Left ventricle myocardium inferior (tissue), 1 donor: ENCODE measurements around the gene EPB42. TPM values are rescaled to one million over a fixed set of nuclear protein-coding genes. Genes with fewer than 3 reads are reported as not detected.
A peak's percentile ranks its signal among the peaks of the same experiment; 100 is the strongest.

Experiments used
- DNase-seq: peaks from one replicate; pipeline ENCODE4 v3.0.0-alpha.2; 2020
- H3K27ac ChIP-seq: fragments of 200-600 bp; replicated peaks from 2 replicates; pipeline ENCODE4 v1.8.0; 2021
- H3K27me3 ChIP-seq: fragments of 200-600 bp; 2 replicates; pipeline ENCODE4 v1.8.0; 2021; ENCODE audit warnings: low read depth
- H3K36me3 ChIP-seq: fragments of 200-600 bp; 2 replicates; pipeline ENCODE4 v1.8.0; 2021
- H3K4me1 ChIP-seq: fragments of 200-600 bp; 2 replicates; pipeline ENCODE4 v1.8.0; 2021
- H3K4me3 ChIP-seq: fragments of 200-600 bp; 2 replicates; pipeline ENCODE4 v1.8.0; 2021; ENCODE audit warnings: mild to moderate bottlenecking, moderate library complexity
- H3K9me3 ChIP-seq: fragments of 200-600 bp; replicated peaks from 2 replicates; pipeline ENCODE4 v1.8.0; 2021
- intact Hi-C: fragments of 100-400 bp; cut with micrococcal nuclease; formaldehyde crosslinking; loops from one replicate; pipeline ENCODE4 v1.11.0; 2022
- total RNA-seq: library from RNA; stranded (reverse); fragmentation: NEBNext Ultra II Directional; extraction: Animal tissue kit (Norgen Biotek cat#: 25700); gene quantifications from one replicate; pipeline ENCODE4 v1.2.1, GENCODE V29; 2021
- TF ChIP-seq, protein P1 (sequence below): fragments of 200-600 bp; IDR thresholded peaks from 2 replicates; pipeline ENCODE4 v1.8.0; 2021; ENCODE audit warnings: antibody characterized with exemption, mild to moderate bottlenecking, borderline replicate concordance
- donor health status: DM: no; HTN: yes; CAD: no; lungs with severe emphysema.

Gene EPB42
- total RNA-seq, 1 donor from 2014 or later = not detected

- Histone ChIP-seq H3K4me1 (no peaks in the 10 kb centered on the region), H3K27ac (no peak overlapping the region), H3K27me3 (peaks cover 25% of the 10 kb centered on the region), H3K4me3 (no peak overlapping the region), H3K36me3 (no peaks in the 10 kb centered on the region), H3K9me3 (no peaks in the 10 kb centered on the region)
- peak; percentile 26 for DNase-seq
- TF ChIP-seq, protein P1, sequence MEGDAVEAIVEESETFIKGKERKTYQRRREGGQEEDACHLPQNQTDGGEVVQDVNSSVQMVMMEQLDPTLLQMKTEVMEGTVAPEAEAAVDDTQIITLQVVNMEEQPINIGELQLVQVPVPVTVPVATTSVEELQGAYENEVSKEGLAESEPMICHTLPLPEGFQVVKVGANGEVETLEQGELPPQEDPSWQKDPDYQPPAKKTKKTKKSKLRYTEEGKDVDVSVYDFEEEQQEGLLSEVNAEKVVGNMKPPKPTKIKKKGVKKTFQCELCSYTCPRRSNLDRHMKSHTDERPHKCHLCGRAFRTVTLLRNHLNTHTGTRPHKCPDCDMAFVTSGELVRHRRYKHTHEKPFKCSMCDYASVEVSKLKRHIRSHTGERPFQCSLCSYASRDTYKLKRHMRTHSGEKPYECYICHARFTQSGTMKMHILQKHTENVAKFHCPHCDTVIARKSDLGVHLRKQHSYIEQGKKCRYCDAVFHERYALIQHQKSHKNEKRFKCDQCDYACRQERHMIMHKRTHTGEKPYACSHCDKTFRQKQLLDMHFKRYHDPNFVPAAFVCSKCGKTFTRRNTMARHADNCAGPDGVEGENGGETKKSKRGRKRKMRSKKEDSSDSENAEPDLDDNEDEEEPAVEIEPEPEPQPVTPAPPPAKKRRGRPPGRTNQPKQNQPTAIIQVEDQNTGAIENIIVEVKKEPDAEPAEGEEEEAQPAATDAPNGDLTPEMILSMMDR = no peak
- intact Hi-C loops = no loop called here
Observed at GRCh38 chr15:43241100-43241499, 20.3 kb upstream of the EPB42 start.

DNA sequence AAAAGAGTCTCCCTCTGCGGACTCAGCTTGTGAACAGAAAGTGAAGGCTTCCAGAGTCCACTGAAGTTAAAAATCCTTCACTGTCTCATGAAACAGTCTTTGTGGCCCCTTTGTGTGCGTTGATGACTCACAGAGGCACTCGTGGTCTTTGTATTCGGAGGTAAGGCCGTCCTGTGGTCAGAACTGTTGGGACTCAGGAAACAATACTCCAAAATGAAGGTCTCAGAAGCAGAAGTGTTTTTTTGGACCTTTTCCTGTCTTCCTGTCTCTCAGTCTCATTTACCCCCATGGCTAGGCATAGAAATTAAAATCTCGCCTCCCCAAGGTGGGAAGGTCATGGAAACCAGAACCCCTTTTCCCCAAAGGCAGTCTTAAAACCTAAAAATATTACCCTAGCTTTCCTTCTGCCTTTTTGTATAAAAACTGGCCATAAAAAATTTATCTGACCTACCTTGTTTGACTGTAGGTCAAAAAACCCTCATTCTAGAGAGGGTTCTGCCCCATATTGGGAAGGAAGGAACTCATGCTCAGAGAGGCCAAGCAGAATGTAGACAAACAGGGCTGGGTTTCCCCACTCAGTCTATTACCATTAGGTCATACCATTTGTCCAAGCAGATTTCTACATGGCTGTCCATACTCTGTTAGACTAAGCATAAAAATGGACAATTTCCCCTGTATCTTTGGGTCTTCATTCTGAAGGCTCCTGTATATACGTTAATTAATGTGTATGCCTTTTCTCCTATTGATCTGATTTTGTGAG lies 19.1 kb upstream of the EPB42 start:
- no peak overlapping the region for H3K27ac ChIP-seq
- intact Hi-C loops = no loop called here

GRCh38 chr15:43238671-43239131 lies 17.9 kb upstream of the EPB42 start:
- no peak overlapping the region for H3K27ac ChIP-seq
- TF ChIP-seq, protein P1 = no peak

More for the DNA sequence above, 19.1 kb upstream of the EPB42 start:
- TF ChIP-seq, protein P1 = no peak
- Histone ChIP-seq H3K36me3 (no peaks in the 10 kb centered on the region), H3K27me3 (peaks cover 25% of the 10 kb centered on the region), H3K4me3 (no peak overlapping the region), H3K9me3 (no peaks in the 10 kb centered on the region), H3K4me1 (no peaks in the 10 kb centered on the region)
- DNase-seq = no peak

GRCh38 chr15:43237842-43238470 lies 17.1 kb upstream of the EPB42 start:
- Histone ChIP-seq H3K4me1 (no peaks in the 10 kb centered on the region), H3K9me3 (no peaks in the 10 kb centered on the region), H3K4me3 (no peak overlapping the region), H3K27me3 (peaks cover 25% of the 10 kb centered on the region), H3K36me3 (no peaks in the 10 kb centered on the region), H3K27ac (no peak overlapping the region)
- DNase-seq = no peak
- TF ChIP-seq, protein P1 = no peak
- intact Hi-C loops = no loop called here

More at GRCh38 chr15:43238671-43239131, 17.9 kb upstream of the EPB42 start:
- Histone ChIP-seq H3K9me3 (no peaks in the 10 kb centered on the region), H3K4me3 (no peak overlapping the region), H3K36me3 (no peaks in the 10 kb centered on the region), H3K27me3 (peaks cover 25% of the 10 kb centered on the region), H3K4me1 (no peaks in the 10 kb centered on the region)
- intact Hi-C loops = no loop called here
- DNase-seq = no peak

GRCh38 chr15:43235536-43235935 lies 14.7 kb upstream of the EPB42 start:
- intact Hi-C loops = no loop called here
- no peak for DNase-seq
- Histone ChIP-seq H3K36me3 (no peaks in the 10 kb centered on the region), H3K27ac (no peak overlapping the region), H3K27me3 (peaks cover 14% of the 10 kb centered on the region), H3K4me1 (no peaks in the 10 kb centered on the region), H3K4me3 (no peak overlapping the region), H3K9me3 (no peaks in the 10 kb centered on the region)
- TF ChIP-seq, protein P1 = no peak
